HepG2 (cell line): ENCODE data around the gene TAT. TPM values are rescaled to one million over a fixed set of nuclear protein-coding genes. Genes with fewer than 3 reads are reported as not detected.
A peak's percentile ranks its signal among the peaks of the same experiment; 100 is the strongest.

Experiments used
- BRCA1 ChIP-seq: sonication (generic); formaldehyde crosslinking; IDR thresholded peaks from 2 replicates; pipeline ENCODE4 v1.4.0; 2020; ENCODE audit warnings: missing genetic modification reagents
- HOXD1 ChIP-seq: sonication (generic); formaldehyde crosslinking; IDR thresholded peaks from 2 replicates; pipeline ENCODE4 v1.5.0; 2020; ENCODE audit warnings: missing genetic modification reagents
- IRF2 ChIP-seq: IDR thresholded peaks from 2 replicates; pipeline ENCODE4 v1.6.1; 2018; ENCODE audit warnings: missing genetic modification reagents, missing compliant biosample characterization
- JDP2 ChIP-seq: sonication (generic); formaldehyde crosslinking; IDR thresholded peaks from 2 replicates; pipeline ENCODE4 v1.8.1; 2022; ENCODE audit warnings: missing genetic modification reagents, borderline replicate concordance
- MTF2 ChIP-seq: sonication (generic); formaldehyde crosslinking; IDR thresholded peaks from 2 replicates; pipeline ENCODE4 v1.5.0; 2020; ENCODE audit warnings: missing genetic modification reagents, borderline replicate concordance
- NFKB2 ChIP-seq: sonication (generic); formaldehyde crosslinking; IDR thresholded peaks from 2 replicates; pipeline ENCODE4 v1.4.0; 2020; ENCODE audit warnings: missing genetic modification reagents, borderline replicate concordance
- RBM39 ChIP-seq: fragments of 200-400 bp; formaldehyde crosslinking; IDR thresholded peaks from one replicate; pipeline ENCODE4 v1.6.1; 2018; ENCODE audit warnings: antibody characterized with exemption, mild to moderate bottlenecking, low read depth, low read length; ENCODE audit not compliant: poor library complexity, severe bottlenecking
- REPIN1 ChIP-seq: sonication (generic); formaldehyde crosslinking; IDR thresholded peaks from 2 replicates; pipeline ENCODE4 v1.8.0; 2022; ENCODE audit warnings: missing genetic modification reagents, low read depth, mild to moderate bottlenecking, borderline replicate concordance
- SRY ChIP-seq: sonication (generic); formaldehyde crosslinking; IDR thresholded peaks from 2 replicates; pipeline ENCODE4 v1.8.0; 2022; ENCODE audit warnings: mild to moderate bottlenecking, missing genetic modification reagents
- ZNF382 ChIP-seq: sonication (generic); formaldehyde crosslinking; IDR thresholded peaks from 2 replicates; pipeline ENCODE4 v1.5.0; 2020; ENCODE audit warnings: missing genetic modification reagents, mild to moderate bottlenecking, borderline replicate concordance
- ZNF777 ChIP-seq: sonication (generic); formaldehyde crosslinking; IDR thresholded peaks from 2 replicates; pipeline ENCODE4 v1.4.0; 2020; ENCODE audit warnings: missing genetic modification reagents
- polyA plus RNA-seq, 8 experiments: library from polyadenylated mRNA; depleted of rRNA in 3 of 8; stranded (reverse) in 7 of 8; unstranded in 1 of 8; fragments of >200 nt; fragmentation: Illumina TruSeq in 4 of 8; extraction: Trizol in 4 of 8; gene quantifications; 2 replicates each; pipeline versions ENCODE4 v1.2.1 to v1.2.3, GENCODE V29; 2011 to 2016; ENCODE audit warnings: low read depth in 4 of 8, missing spikeins in 1 of 8, mixed read lengths in 1 of 8; ENCODE audit not compliant: insufficient read depth in 1 of 8
- total RNA-seq, 5 experiments: library from RNA; depleted of rRNA; stranded (reverse); fragments of >200 nt; fragmentation: Illumina TruSeq; extraction: Trizol; gene quantifications; 2 replicates each; pipeline ENCODE4 v1.2.3, GENCODE V29; 2016; ENCODE audit warnings: low read depth in 1 of 5
- TF ChIP-seq, protein P1 (sequence below): sonication (generic); formaldehyde crosslinking; IDR thresholded peaks from 2 replicates; pipeline ENCODE4 v1.8.0; 2022; ENCODE audit warnings: mild to moderate bottlenecking, missing genetic modification reagents, borderline replicate concordance
- TF ChIP-seq, protein P2 (sequence below): sonication (generic); formaldehyde crosslinking; IDR thresholded peaks from 2 replicates; pipeline ENCODE4 v1.5.0; 2020; ENCODE audit warnings: missing genetic modification reagents
- TF ChIP-seq, protein P3 (sequence below), 2 experiments: fragments of 450-650 bp in 1 of 2; sonication (generic) in 1 of 2; formaldehyde crosslinking in 1 of 2; IDR thresholded peaks; 2 replicates each; pipeline versions ENCODE4 v1.6.1 to v1.8.0; 2016 to 2022; ENCODE audit warnings: antibody characterized with exemption in 1 of 2, mild to moderate bottlenecking in 1 of 2, missing genetic modification reagents in 1 of 2
- TF ChIP-seq, protein P4 (sequence below): sonication (generic); formaldehyde crosslinking; IDR thresholded peaks from 2 replicates; pipeline ENCODE4 v1.8.1; 2022; ENCODE audit warnings: mild to moderate bottlenecking, missing genetic modification reagents

TAT gene
- total and polyA plus RNA-seq, 2 of the 13 experiments (the other 11 are each of a cell fraction or from before 2014, with no cell fraction given) = 1.6 to 5.8 TPM

DNA sequence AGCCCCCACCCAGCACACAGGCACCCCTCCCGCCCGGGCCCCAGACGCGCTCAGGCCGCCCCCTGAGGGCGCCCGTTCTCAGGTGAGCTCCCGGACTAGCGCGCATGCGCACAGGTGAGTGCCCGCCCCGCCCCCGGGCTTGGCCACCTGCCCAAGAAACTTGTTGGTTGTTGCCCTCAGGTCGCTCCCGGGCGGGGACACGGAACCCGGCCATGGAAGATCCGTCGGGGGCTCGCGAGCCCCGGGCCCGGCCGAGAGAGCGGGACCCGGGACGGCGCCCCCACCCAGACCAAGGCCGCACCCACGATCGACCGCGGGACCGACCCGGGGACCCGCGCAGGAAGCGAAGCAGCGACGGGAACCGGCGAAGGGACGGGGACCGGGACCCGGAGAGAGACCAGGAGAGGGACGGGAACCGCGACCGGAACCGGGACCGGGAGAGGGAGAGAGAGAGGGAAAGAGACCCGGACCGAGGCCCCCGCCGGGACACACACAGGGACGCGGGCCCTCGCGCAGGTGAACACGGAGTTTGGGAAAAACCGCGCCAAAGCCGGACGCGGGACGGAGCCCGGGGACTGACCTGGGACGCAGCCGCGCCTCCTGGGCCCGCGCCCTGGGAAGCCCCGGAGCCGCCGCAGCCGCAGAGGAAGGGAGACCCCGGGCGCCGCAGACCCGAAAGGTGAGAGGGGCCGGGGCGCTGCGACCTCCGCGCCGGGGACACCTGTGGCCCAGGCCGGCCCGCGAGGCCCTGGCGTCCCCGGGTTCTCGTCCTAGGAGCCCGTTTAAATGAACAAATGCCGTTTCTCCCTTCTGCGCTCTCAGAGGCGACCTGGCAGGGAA, 49.3 kb upstream of the TAT start, which contains the start of gene MARVELD3 (continued):
- TF ChIP-seq MTF2 (CRISPR knock-in tag) (no peak), JDP2 (no peak), IRF2 (CRISPR knock-in tag) (0 out of 2 replicates have a peak, but pooled peaks have one; percentile 27), ZNF777 (CRISPR knock-in tag) (peak; percentile 92), HOXD1 (peak; percentile 41; the same call in 1 of the 2 replicates), SRY (peak; percentile 66; the same call in 1 of the 2 replicates), BRCA1 (CRISPR knock-in tag) (no peak), ZNF382 (no peak), RBM39 (peak; percentile 24), REPIN1 (CRISPR knock-in tag) (no peak), NFKB2 (CRISPR knock-in tag) (peak; percentile 63; the same call in 1 of the 2 replicates)
- TF ChIP-seq, protein P1, sequence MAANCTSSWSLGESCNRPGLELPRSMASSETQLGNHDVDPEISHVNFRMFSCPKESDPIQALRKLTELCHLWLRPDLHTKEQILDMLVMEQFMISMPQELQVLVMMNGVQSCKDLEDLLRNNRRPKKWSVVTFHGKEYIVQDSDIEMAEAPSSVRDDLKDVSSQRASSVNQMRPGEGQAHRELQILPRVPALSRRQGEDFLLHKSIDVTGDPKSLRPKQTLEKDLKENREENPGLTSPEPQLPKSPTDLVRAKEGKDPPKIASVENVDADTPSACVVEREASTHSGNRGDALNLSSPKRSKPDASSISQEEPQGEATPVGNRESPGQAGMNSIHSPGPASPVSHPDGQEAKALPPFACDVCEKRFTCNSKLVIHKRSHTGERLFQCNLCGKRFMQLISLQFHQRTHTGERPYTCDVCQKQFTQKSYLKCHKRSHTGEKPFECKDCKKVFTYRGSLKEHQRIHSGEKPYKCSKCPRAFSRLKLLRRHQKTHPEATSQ (CRISPR knock-in tag) = peak; percentile 72; the same call in 1 of the 2 replicates
- TF ChIP-seq, protein P2, sequence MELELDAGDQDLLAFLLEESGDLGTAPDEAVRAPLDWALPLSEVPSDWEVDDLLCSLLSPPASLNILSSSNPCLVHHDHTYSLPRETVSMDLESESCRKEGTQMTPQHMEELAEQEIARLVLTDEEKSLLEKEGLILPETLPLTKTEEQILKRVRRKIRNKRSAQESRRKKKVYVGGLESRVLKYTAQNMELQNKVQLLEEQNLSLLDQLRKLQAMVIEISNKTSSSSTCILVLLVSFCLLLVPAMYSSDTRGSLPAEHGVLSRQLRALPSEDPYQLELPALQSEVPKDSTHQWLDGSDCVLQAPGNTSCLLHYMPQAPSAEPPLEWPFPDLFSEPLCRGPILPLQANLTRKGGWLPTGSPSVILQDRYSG (CRISPR knock-in tag) = no peak
- TF ChIP-seq, protein P3, sequence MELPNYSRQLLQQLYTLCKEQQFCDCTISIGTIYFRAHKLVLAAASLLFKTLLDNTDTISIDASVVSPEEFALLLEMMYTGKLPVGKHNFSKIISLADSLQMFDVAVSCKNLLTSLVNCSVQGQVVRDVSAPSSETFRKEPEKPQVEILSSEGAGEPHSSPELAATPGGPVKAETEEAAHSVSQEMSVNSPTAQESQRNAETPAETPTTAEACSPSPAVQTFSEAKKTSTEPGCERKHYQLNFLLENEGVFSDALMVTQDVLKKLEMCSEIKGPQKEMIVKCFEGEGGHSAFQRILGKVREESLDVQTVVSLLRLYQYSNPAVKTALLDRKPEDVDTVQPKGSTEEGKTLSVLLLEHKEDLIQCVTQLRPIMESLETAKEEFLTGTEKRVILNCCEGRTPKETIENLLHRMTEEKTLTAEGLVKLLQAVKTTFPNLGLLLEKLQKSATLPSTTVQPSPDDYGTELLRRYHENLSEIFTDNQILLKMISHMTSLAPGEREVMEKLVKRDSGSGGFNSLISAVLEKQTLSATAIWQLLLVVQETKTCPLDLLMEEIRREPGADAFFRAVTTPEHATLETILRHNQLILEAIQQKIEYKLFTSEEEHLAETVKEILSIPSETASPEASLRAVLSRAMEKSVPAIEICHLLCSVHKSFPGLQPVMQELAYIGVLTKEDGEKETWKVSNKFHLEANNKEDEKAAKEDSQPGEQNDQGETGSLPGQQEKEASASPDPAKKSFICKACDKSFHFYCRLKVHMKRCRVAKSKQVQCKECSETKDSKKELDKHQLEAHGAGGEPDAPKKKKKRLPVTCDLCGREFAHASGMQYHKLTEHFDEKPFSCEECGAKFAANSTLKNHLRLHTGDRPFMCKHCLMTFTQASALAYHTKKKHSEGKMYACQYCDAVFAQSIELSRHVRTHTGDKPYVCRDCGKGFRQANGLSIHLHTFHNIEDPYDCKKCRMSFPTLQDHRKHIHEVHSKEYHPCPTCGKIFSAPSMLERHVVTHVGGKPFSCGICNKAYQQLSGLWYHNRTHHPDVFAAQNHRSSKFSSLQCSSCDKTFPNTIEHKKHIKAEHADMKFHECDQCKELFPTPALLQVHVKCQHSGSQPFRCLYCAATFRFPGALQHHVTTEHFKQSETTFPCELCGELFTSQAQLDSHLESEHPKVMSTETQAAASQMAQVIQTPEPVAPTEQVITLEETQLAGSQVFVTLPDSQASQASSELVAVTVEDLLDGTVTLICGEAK (IDR thresholded peaks at IDR 0.05) = no peak
- TF ChIP-seq, protein P3 (CRISPR knock-in tag; IDR thresholded peaks at IDR 0.05) = peak; percentile 33; the same call in 1 of the 2 replicates
- TF ChIP-seq, protein P4, sequence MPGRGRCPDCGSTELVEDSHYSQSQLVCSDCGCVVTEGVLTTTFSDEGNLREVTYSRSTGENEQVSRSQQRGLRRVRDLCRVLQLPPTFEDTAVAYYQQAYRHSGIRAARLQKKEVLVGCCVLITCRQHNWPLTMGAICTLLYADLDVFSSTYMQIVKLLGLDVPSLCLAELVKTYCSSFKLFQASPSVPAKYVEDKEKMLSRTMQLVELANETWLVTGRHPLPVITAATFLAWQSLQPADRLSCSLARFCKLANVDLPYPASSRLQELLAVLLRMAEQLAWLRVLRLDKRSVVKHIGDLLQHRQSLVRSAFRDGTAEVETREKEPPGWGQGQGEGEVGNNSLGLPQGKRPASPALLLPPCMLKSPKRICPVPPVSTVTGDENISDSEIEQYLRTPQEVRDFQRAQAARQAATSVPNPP (CRISPR knock-in tag) = 0 out of 2 replicates have a peak, but pooled peaks have one; percentile 35
